Kidney (tissue), 14 donors: Measurements from ENCODE around the gene EEF2KMT. TPM values are rescaled to one million over a fixed set of nuclear protein-coding genes. Genes with fewer than 3 reads are reported as not detected.
A peak's percentile ranks its signal among the peaks of the same experiment; 100 is the strongest.

Experiments
- DNase-seq, 5 donors: peaks; one replicate each; pipeline ENCODE4 v3.0.0-alpha.2; 2013 to 2020
- FAIRE-seq: peaks from 2 replicates; lab custom pipeline; 2012; peaks lifted over from hg19 to GRCh38; lab: Jason Lieb, UNC
- H3K27ac ChIP-seq, 2 donors: one replicate each; pipeline ENCODE4 v1.7.0; 2013; ENCODE audit warnings: low read depth in 2 of 2, low read length in 2 of 2, inconsistent platforms in 1 of 2
- H3K27me3 ChIP-seq: one replicate; pipeline ENCODE4 v1.7.1; 2013; ENCODE audit warnings: low read length, inconsistent platforms; ENCODE audit not compliant: control insufficient read depth, insufficient read depth
- H3K36me3 ChIP-seq, 3 donors: one replicate each; pipeline versions ENCODE4 v1.7.0 to v1.7.1; 2013; ENCODE audit warnings: low read length in 3 of 3, control low read depth in 1 of 3, inconsistent platforms in 1 of 3; ENCODE audit not compliant: insufficient read depth in 3 of 3, control insufficient read depth in 2 of 3
- H3K4me1 ChIP-seq, 3 donors: one replicate each; pipeline versions ENCODE4 v1.7.0 to v1.7.1; 2013; ENCODE audit warnings: low read length in 3 of 3, inconsistent platforms in 1 of 3, low read depth in 1 of 3; ENCODE audit not compliant: control insufficient read depth in 2 of 3, insufficient read depth in 2 of 3
- H3K4me3 ChIP-seq, 3 donors: one replicate each; pipeline versions ENCODE4 v1.7.0 to v1.8.1; 2013; ENCODE audit warnings: low read length in 3 of 3, control low read depth in 1 of 3, inconsistent platforms in 1 of 3
- H3K9ac ChIP-seq, 3 donors: one replicate each; pipeline versions ENCODE4 v1.7.0 to v1.7.1; 2013; ENCODE audit warnings: low read length in 3 of 3, control low read depth in 1 of 3, inconsistent platforms in 1 of 3
- H3K9me3 ChIP-seq, 3 donors: one replicate each; pipeline versions ENCODE4 v1.7.0 to v1.7.1; 2013; ENCODE audit warnings: low read length in 3 of 3, control low read depth in 1 of 3, inconsistent platforms in 1 of 3; ENCODE audit not compliant: control insufficient read depth in 2 of 3, insufficient read depth in 1 of 3
- CTCF ChIP-seq: IDR thresholded peaks from 3 replicates; pipeline ENCODE4 v1.5.1; 2012; ENCODE audit warnings: mild to moderate bottlenecking, moderate library complexity, borderline replicate concordance; ENCODE audit not compliant: insufficient read depth; ENCODE audit errors: extremely low read depth
- intact Hi-C: fragments of 100-400 bp; cut with DNase I; formaldehyde crosslinking; loops from one replicate; pipeline ENCODE4 v1.11.1; 2022
- polyA plus RNA-seq: library from polyadenylated mRNA; stranded (reverse); fragments of 350-450 nt; fragmentation: Illumina TruSeq; extraction: RNeasy Lipid Tissue Mini Kit (QIAGEN cat#74804); gene quantifications from one replicate; pipeline ENCODE4 v1.2.3, GENCODE V29; 2014; ENCODE audit warnings: low read depth, low replicate concordance; ENCODE audit not compliant: insufficient read depth
- total RNA-seq: library from RNA; stranded (reverse); fragmentation: NEBNext Ultra II Directional; extraction: Animal tissue kit (Norgen Biotek cat#: 25700); gene quantifications from one replicate; pipeline ENCODE4 v1.2.1, GENCODE V29; 2021
- donor health status: control.
- donor health status: control.
- donor health status: control.
- donor health status: control.
- donor health status: control.
- donor health status: DM: yes; HTN: yes; CAD: no.
- donor health status: Normal renal cell carcinoma (clear cell type).

The EEF2KMT gene
- total and polyA plus RNA-seq, 2 donors from 2014 or later = 11.1 to 12.8 TPM

GRCh38 chr16:5041600-5042133 is 55.9 kb downstream of the EEF2KMT start:
- no peaks in the 10 kb centered on the region for H3K9me3 ChIP-seq
- H3K36me3 ChIP-seq = peaks cover 0 to 3% (median 0%) of the 10 kb centered on the region in 3 donors
- no peak for TF ChIP-seq CTCF
- H3K27ac ChIP-seq = no peak overlapping the region
- intact Hi-C loops = no loop called here
- no peak overlapping the region for H3K4me3 ChIP-seq
- H3K27me3 ChIP-seq = no peaks in the 10 kb centered on the region
- FAIRE-seq (no peak), DNase-seq (peak in 3 of 5 donors; percentile 50 to 57 (median 53))
- H3K4me1 ChIP-seq = no peaks in the 10 kb centered on the region
- no peak overlapping the region for H3K9ac ChIP-seq

- Histone ChIP-seq H3K27ac (no peak overlapping the region), H3K9ac (no peak overlapping the region), H3K4me3 (no peak overlapping the region), H3K36me3 (peaks cover 0 to 3% (median 0%) of the 10 kb centered on the region in 3 donors), H3K4me1 (no peaks in the 10 kb centered on the region), H3K27me3 (no peaks in the 10 kb centered on the region), H3K9me3 (no peaks in the 10 kb centered on the region)
- TF ChIP-seq CTCF = no peak
- intact Hi-C loops = no loop called here
- no peak for DNase-seq
- no peak for FAIRE-seq
Measured at GRCh38 chr16:5040451-5040850, 57.1 kb downstream of the EEF2KMT start.

GRCh38 chr16:5036228-5037156 is 61.1 kb downstream of the EEF2KMT start:
- H3K27me3 ChIP-seq = no peaks in the 10 kb centered on the region
- no peaks in the 10 kb centered on the region for H3K36me3 ChIP-seq
- peaks cover 0 to 13% (median 9%) of the 10 kb centered on the region in 3 donors for H3K4me1 ChIP-seq
- no peak overlapping the region for H3K4me3 ChIP-seq
- intact Hi-C loops = no loop called here
- FAIRE-seq (no peak), DNase-seq (peak in 2 of 5 donors; percentile 29)
- TF ChIP-seq CTCF = no peak
- no peak overlapping the region for H3K27ac ChIP-seq
- no peak overlapping the region for H3K9ac ChIP-seq
- no peaks in the 10 kb centered on the region for H3K9me3 ChIP-seq
